HepG2 (cell line): ENCODE results near the gene HTR4. TPM values are rescaled to one million over a fixed set of nuclear protein-coding genes. Genes with fewer than 3 reads are reported as not detected.

ENCODE experiments used
- ATAC-seq: fragments of 200-7000 bp; cut with Tn5 transposase; 3 replicates; pipeline ENCODE4 v1.9.1; 2020; ENCODE audit warnings: mild to moderate bottlenecking, moderate library complexity
- BruUV-seq: library from RNA; stranded (reverse); fragments of 400-500 nt; replicated peaks from 2 replicates; lab custom pipeline; 2021; lab: Mats Ljungman, UMichigan
- CTCF ChIA-PET: fragments of 300-600 bp; formaldehyde crosslinking; extraction: SDS; loops from one replicate; lab custom pipeline; 2021; ENCODE audit warnings: low total read pairs, inconsistent platforms, low intra/inter-chr PET ratio; lab: Yijun Ruan, JAX
- POLR2A ChIA-PET: fragments of 350-600 bp; sonication (Branson Sonifier 250); formaldehyde crosslinking; loops from one replicate; lab custom pipeline; 2020; ENCODE audit warnings: antibody characterized with exemption, inconsistent platforms; lab: Yijun Ruan, JAX
- DNase-seq: peaks from one replicate; pipeline ENCODE4 v3.0.0-alpha.2; 2015; ENCODE audit warnings: low spot score
- FAIRE-seq: peaks from 3 replicates; lab custom pipeline; 2011; peaks lifted over from hg19 to GRCh38; lab: Jason Lieb, UNC
- H2AFZ ChIP-seq: one replicate; pipeline ENCODE4 v1.6.1; 2011; ENCODE audit warnings: low read length, inconsistent platforms
- H3K27ac ChIP-seq: fragments of 300-600 bp; 3 replicates; pipeline ENCODE4 v1.8.0; 2011; ENCODE audit warnings: mixed run types, mild to moderate bottlenecking, mixed read lengths, low read length, inconsistent platforms; ENCODE audit not compliant: insufficient read depth; ENCODE audit errors: extremely low read length
- H3K27me3 ChIP-seq, 2 experiments: fragments of 200-600 bp in 1 of 2; 2 replicates in 1 of 2; 3 replicates in 1 of 2; pipeline versions ENCODE4 v1.6.0 to v1.8.0; 2011; ENCODE audit warnings: low read length in 2 of 2, mild to moderate bottlenecking in 2 of 2, moderate library complexity in 2 of 2, inconsistent platforms in 1 of 2; ENCODE audit not compliant: insufficient read depth in 2 of 2, control insufficient read depth in 1 of 2
- H3K36me3 ChIP-seq, 2 experiments: fragments of 200-600 bp in 1 of 2; replicated peaks in 1 of 2; 2 replicates in 1 of 2; 3 replicates in 1 of 2; pipeline versions ENCODE4 v1.5.1 to v1.8.0; 2011; ENCODE audit warnings: low read length in 2 of 2, inconsistent platforms in 1 of 2; ENCODE audit not compliant: insufficient read depth in 2 of 2, control insufficient read depth in 1 of 2
- H3K4me1 ChIP-seq: 2 replicates; pipeline ENCODE4 v1.5.1; 2012; ENCODE audit warnings: low read length, inconsistent platforms; ENCODE audit not compliant: insufficient read depth
- H3K4me2 ChIP-seq: 2 replicates; pipeline ENCODE4 v1.6.0; 2011; ENCODE audit warnings: low read depth, low read length, inconsistent platforms
- H3K4me3 ChIP-seq, 3 experiments: fragments of 200-600 bp in 1 of 3; sonication (generic), shearing (Covaris generic) in 1 of 3; replicated peaks in 1 of 3; 2 replicates each; pipeline ENCODE4 v1.5.1; 2011 to 2016; ENCODE audit warnings: low read length in 3 of 3, inconsistent platforms in 2 of 3, low read depth in 2 of 3, mild to moderate bottlenecking in 2 of 3, control low read depth in 1 of 3, mixed read lengths in 1 of 3; ENCODE audit not compliant: insufficient read depth in 1 of 3
- H3K79me2 ChIP-seq: one replicate; pipeline ENCODE4 v1.6.1; 2011; ENCODE audit warnings: low read length, inconsistent platforms; ENCODE audit not compliant: insufficient read depth
- H3K9ac ChIP-seq: 2 replicates; pipeline ENCODE4 v1.6.0; 2011; ENCODE audit warnings: mild to moderate bottlenecking, low read depth, low read length, inconsistent platforms; ENCODE audit not compliant: insufficient read depth
- H3K9me3 ChIP-seq: 2 replicates; pipeline ENCODE4 v1.5.1; 2012; ENCODE audit warnings: mild to moderate bottlenecking, low read length
- H4K20me1 ChIP-seq: 2 replicates; pipeline ENCODE4 v1.6.0; 2011; ENCODE audit warnings: inconsistent platforms, mild to moderate bottlenecking, low read length, moderate library complexity; ENCODE audit not compliant: insufficient read depth
- CBFB ChIP-seq: sonication (generic); formaldehyde crosslinking; IDR thresholded peaks from 2 replicates; pipeline ENCODE4 v1.4.0; 2020; ENCODE audit warnings: missing genetic modification reagents
- RAD51 ChIP-seq: fragments of 450-650 bp; IDR thresholded peaks from 2 replicates; pipeline ENCODE4 v1.6.1; 2016; ENCODE audit warnings: borderline replicate concordance
- RELA ChIP-seq: sonication (generic); formaldehyde crosslinking; IDR thresholded peaks from 2 replicates; pipeline ENCODE4 v1.4.0; 2020; ENCODE audit warnings: missing genetic modification reagents
- TAF15 ChIP-seq: fragments of 200-400 bp; formaldehyde crosslinking; IDR thresholded peaks from one replicate; pipeline ENCODE4 v1.6.1; 2018; ENCODE audit warnings: mild to moderate bottlenecking, low read depth, low read length; ENCODE audit not compliant: poor library complexity, severe bottlenecking
- ZFP36L2 ChIP-seq: sonication (generic); formaldehyde crosslinking; IDR thresholded peaks from 2 replicates; pipeline ENCODE4 v1.4.0; 2020; ENCODE audit warnings: missing genetic modification reagents
- ZFP82 ChIP-seq: sonication (generic); formaldehyde crosslinking; IDR thresholded peaks from 2 replicates; pipeline ENCODE4 v1.5.1; 2020; ENCODE audit warnings: mild to moderate bottlenecking, missing genetic modification reagents, borderline replicate concordance
- WGBS: methylation state at CpG from one replicate; pipeline ENCODE4 v1.1.6; 2017; ENCODE audit warnings: low lambda C conversion rate; 5-methylcytosine and 5-hydroxymethylcytosine counted together
- in situ Hi-C: cut with HindIII; loops from 2 replicates; pipeline ENCODE4 v1.10.0; 2017; ENCODE audit warnings: low pct_unique_long_range_greater_than_20kb; ENCODE audit not compliant: extremely low pct_ligation_motif_present
- intact Hi-C: fragments of 100-400 bp; cut with micrococcal nuclease; formaldehyde crosslinking; loops from one replicate; pipeline ENCODE4 v1.10.0; 2022; ENCODE audit not compliant: unreplicated experiment
- polyA plus RNA-seq, 8 experiments: library from polyadenylated mRNA; depleted of rRNA in 3 of 8; stranded (reverse) in 7 of 8; unstranded in 1 of 8; fragments of >200 nt; fragmentation: Illumina TruSeq in 4 of 8; extraction: Trizol in 4 of 8; gene quantifications; 2 replicates each; pipeline versions ENCODE4 v1.2.1 to v1.2.3, GENCODE V29; 2011 to 2016; ENCODE audit warnings: low read depth in 4 of 8, missing spikeins in 1 of 8, mixed read lengths in 1 of 8; ENCODE audit not compliant: insufficient read depth in 1 of 8
- total RNA-seq, 5 experiments: library from RNA; depleted of rRNA; stranded (reverse); fragments of >200 nt; fragmentation: Illumina TruSeq; extraction: Trizol; gene quantifications; 2 replicates each; pipeline ENCODE4 v1.2.3, GENCODE V29; 2016; ENCODE audit warnings: low read depth in 1 of 5
- TF ChIP-seq, protein P1 (sequence below): sonication (generic); formaldehyde crosslinking; IDR thresholded peaks from 2 replicates; pipeline ENCODE4 v1.5.1; 2020; ENCODE audit warnings: missing genetic modification reagents, mild to moderate bottlenecking, borderline replicate concordance
- TF ChIP-seq, protein P2 (sequence below): fragments of 450-650 bp; IDR thresholded peaks from 2 replicates; pipeline ENCODE4 v1.6.1; 2017

HTR4 gene
- total and polyA plus RNA-seq, 2 of the 13 experiments (the other 11 are each of a cell fraction or from before 2014, with no cell fraction given): not detected

DNA sequence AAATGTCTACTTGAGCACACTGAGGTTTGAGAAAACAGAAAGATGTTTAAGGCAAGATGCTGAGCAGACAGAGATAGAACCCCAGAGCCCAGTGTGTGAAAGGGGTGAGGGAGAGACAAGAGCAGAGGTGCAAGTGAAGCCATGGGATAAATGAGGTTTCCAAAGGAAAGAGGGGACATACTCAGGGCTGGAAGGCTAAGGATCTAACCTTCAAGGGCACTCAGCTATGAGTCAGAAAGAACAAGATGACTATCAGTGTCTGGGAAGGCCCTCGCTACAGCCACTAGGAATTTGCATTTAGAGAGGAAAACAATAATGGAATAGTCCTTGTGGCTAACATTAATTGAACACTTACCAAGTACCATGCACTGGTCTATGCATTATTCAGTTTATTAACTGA is 113.7 kb downstream of the HTR4 start (continued):
- TF ChIP-seq, protein P1, sequence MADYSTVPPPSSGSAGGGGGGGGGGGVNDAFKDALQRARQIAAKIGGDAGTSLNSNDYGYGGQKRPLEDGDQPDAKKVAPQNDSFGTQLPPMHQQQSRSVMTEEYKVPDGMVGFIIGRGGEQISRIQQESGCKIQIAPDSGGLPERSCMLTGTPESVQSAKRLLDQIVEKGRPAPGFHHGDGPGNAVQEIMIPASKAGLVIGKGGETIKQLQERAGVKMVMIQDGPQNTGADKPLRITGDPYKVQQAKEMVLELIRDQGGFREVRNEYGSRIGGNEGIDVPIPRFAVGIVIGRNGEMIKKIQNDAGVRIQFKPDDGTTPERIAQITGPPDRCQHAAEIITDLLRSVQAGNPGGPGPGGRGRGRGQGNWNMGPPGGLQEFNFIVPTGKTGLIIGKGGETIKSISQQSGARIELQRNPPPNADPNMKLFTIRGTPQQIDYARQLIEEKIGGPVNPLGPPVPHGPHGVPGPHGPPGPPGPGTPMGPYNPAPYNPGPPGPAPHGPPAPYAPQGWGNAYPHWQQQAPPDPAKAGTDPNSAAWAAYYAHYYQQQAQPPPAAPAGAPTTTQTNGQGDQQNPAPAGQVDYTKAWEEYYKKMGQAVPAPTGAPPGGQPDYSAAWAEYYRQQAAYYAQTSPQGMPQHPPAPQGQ (CRISPR knock-in tag): no peak

DNA sequence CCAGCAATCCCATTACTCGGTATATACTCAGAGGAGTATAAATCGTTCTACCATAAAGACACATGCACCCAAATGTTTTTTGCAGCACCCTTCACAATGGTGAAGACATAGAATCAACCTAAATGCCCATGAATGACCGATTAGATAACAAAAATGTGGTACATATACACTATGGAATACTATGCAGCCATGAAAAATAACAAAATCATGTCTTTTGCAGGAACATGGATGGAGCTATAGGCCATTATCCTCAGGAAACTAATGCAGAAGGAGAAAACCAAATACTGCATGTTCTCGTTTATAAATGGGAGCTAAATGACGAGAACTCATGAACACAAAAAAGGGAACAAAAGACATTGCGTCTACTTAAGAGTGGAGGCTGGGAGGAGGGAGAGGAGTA is 114.5 kb downstream of the HTR4 start:
- in situ Hi-C loops: no loop called here
- no peak overlapping the region for H3K9ac ChIP-seq
- intact Hi-C loops: no loop called here
- H2AFZ ChIP-seq: no peak overlapping the region
- no peaks in the 10 kb centered on the region for H3K9me3 ChIP-seq
- TF ChIP-seq, protein P2, sequence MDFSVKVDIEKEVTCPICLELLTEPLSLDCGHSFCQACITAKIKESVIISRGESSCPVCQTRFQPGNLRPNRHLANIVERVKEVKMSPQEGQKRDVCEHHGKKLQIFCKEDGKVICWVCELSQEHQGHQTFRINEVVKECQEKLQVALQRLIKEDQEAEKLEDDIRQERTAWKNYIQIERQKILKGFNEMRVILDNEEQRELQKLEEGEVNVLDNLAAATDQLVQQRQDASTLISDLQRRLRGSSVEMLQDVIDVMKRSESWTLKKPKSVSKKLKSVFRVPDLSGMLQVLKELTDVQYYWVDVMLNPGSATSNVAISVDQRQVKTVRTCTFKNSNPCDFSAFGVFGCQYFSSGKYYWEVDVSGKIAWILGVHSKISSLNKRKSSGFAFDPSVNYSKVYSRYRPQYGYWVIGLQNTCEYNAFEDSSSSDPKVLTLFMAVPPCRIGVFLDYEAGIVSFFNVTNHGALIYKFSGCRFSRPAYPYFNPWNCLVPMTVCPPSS: no peak
- TF ChIP-seq RELA (CRISPR knock-in tag) (no peak), CBFB (CRISPR knock-in tag) (no peak), ZFP82 (no peak), ZFP36L2 (no peak), RAD51 (no peak), TAF15 (no peak)
- ATAC-seq (no peak), FAIRE-seq (no peak), DNase-seq (no peak)
- no peaks in the 10 kb centered on the region for H3K79me2 ChIP-seq
- no peak overlapping the region for H3K4me2 ChIP-seq
- CTCF ChIA-PET: no interaction called here
- no peaks in the 10 kb centered on the region for H3K27me3 ChIP-seq
- no peak overlapping the region for H3K4me3 ChIP-seq
- no peak overlapping the region for H3K27ac ChIP-seq
- POLR2A ChIA-PET: no interaction called here
- no peaks in the 10 kb centered on the region for H4K20me1 ChIP-seq
- no peaks in the 10 kb centered on the region for H3K4me1 ChIP-seq
- H3K36me3 ChIP-seq: no peaks in the 10 kb centered on the region
- 36% methylated on average over 6 of the region's 6 CpGs for WGBS
- no TSS peak for BruUV-seq
